ENCODE results near the gene TYK2. TPM values are rescaled to one million over a fixed set of nuclear protein-coding genes. Genes with fewer than 3 reads are reported as not detected.

The TYK2 gene
- total and polyA plus RNA-seq, 2 of the 4 experiments (the other 2 are of a cell fraction): 40.9 to 97.9 TPM

- ATAC-seq (ENCODE audit: low read depth): no peak
- Histone ChIP-seq H3K4me2 (ENCODE audit: low read depth, low read length) (no peak overlapping the region), H3K4me3 (ENCODE audit: insufficient read depth, low read depth, low read length) (no peak overlapping the region), H3K27ac (ENCODE audit: insufficient read depth, low read length) (no peak overlapping the region), H3K36me3 (ENCODE audit: control insufficient read depth, insufficient read depth, low read length) (peaks cover 70% of the 10 kb centered on the region), H4K8ac (ENCODE audit: low read depth in 2 of 2, low read length in 2 of 2) (no peak overlapping the region), H3K56ac (ENCODE audit: extremely low read depth, insufficient read depth, low read length) (no peak overlapping the region), H3K9ac (ENCODE audit: low read depth, low read length) (no peak overlapping the region), H3K9me3 (ENCODE audit: control insufficient read depth, insufficient read depth, low read length) (no peaks in the 10 kb centered on the region), H4K91ac (ENCODE audit: insufficient read depth, low read depth, low read length) (no peak overlapping the region), H2AK9ac (replicated peaks; ENCODE audit: low read depth, low read length, poor library complexity) (no peak overlapping the region), H3K4me1 (ENCODE audit: control insufficient read depth, insufficient read depth, low read length) (no peaks in the 10 kb centered on the region), H2BK5ac (ENCODE audit: low read depth, low read length, poor library complexity, severe bottlenecking) (no peak overlapping the region), H3K23ac (ENCODE audit: low read depth, low read length) (no peak overlapping the region), H2AK5ac (ENCODE audit: low read depth, low read length) (no peak overlapping the region), H3K79me1 (ENCODE audit: low read depth in 1 of 2, low read length in 2 of 2) (peaks cover 8 to 11% of the 10 kb centered on the region in 2 experiments; a peak in 3 of 4 replicates), H2BK120ac (ENCODE audit: low read depth, low read length) (no peak overlapping the region), H4K5ac (ENCODE audit: low read depth, low read length) (no peak overlapping the region), H3K18ac (ENCODE audit: low read depth, low read length) (no peak overlapping the region), H3K9me1 (ENCODE audit: insufficient read depth, low read length) (no peaks in the 10 kb centered on the region), H4K20me1 (ENCODE audit: insufficient read depth, low read length) (peaks cover 9% of the 10 kb centered on the region; the same call in 1 of the 2 replicates), H2BK15ac (ENCODE audit: low read depth, low read length) (no peak overlapping the region), H2BK20ac (ENCODE audit: low read depth, low read length) (no peak overlapping the region), H3K14ac (replicated peaks; ENCODE audit: low read depth, low read length) (no peak overlapping the region), H3K4ac (ENCODE audit: low read depth, low read length) (no peak overlapping the region), H2AFZ (replicated peaks; ENCODE audit: low read length, poor library complexity) (no peak overlapping the region), H3K27me3 (ENCODE audit: control insufficient read depth, insufficient read depth, low read length) (no peaks in the 10 kb centered on the region)
- dilution Hi-C loops (cut with HindIII; ENCODE audit: low sequenced_read_pairs, unreplicated experiment) (no loop called here), in situ Hi-C loops (cut with MboI; ENCODE audit: low sequenced_read_pairs) (no loop called here), intact Hi-C loops (cut with micrococcal nuclease) (no loop called here)
- ChIA-PET POLR2A (ENCODE audit: unreplicated experiment) (interaction anchor here (0.6 kb wide), 1 partner anchor 1766 kb away, joined by 20 read pairs; no protein-coding TSS in a partner anchor), CTCF (no interaction called here)
- TF ChIP-seq FOS (IDR thresholded peaks at IDR 0.05; ENCODE audit: low read depth, low read length) (no peak), MXI1 (IDR thresholded peaks at IDR 0.05; ENCODE audit: borderline replicate concordance, low read depth, low read length) (no peak), CHD1 (IDR thresholded peaks at IDR 0.05; ENCODE audit: low read depth, low read length) (no peak), CEBPB (IDR thresholded peaks at IDR 0.05; ENCODE audit: low read depth, low read length) (no peak), MAZ (IDR thresholded peaks at IDR 0.05; ENCODE audit: borderline replicate concordance, low read depth, low read length) (no peak), MAFK (IDR thresholded peaks at IDR 0.05; ENCODE audit: low read depth, low read length) (no peak), POLR2A (IDR thresholded peaks at IDR 0.05; ENCODE audit: low read depth, low read length) (no peak), RFX5 (IDR thresholded peaks at IDR 0.05; ENCODE audit: low read depth, low read length) (no peak), RCOR1 (IDR thresholded peaks at IDR 0.05; ENCODE audit: insufficient replicate concordance, low read length) (no peak), BHLHE40 (IDR thresholded peaks at IDR 0.05; ENCODE audit: low read depth, low read length) (no peak), USF2 (IDR thresholded peaks at IDR 0.05; ENCODE audit: low read depth, low read length) (no peak), NFE2L2 (IDR thresholded peaks at IDR 0.05; ENCODE audit: low read depth, low read length) (no peak), RAD21 (IDR thresholded peaks at IDR 0.05; ENCODE audit: low read length) (no peak), SMC3 (IDR thresholded peaks at IDR 0.05; ENCODE audit: low read depth, low read length) (no peak)
- TF ChIP-seq, protein P1, sequence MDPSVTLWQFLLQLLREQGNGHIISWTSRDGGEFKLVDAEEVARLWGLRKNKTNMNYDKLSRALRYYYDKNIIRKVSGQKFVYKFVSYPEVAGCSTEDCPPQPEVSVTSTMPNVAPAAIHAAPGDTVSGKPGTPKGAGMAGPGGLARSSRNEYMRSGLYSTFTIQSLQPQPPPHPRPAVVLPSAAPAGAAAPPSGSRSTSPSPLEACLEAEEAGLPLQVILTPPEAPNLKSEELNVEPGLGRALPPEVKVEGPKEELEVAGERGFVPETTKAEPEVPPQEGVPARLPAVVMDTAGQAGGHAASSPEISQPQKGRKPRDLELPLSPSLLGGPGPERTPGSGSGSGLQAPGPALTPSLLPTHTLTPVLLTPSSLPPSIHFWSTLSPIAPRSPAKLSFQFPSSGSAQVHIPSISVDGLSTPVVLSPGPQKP (IDR thresholded peaks at IDR 0.05; ENCODE audit: borderline replicate concordance, low read depth, low read length): no peak
- BruUV-seq (replicated peaks): no TSS peak
- WGBS, 2 experiments (ENCODE audit: extremely low coverage in 2 of 2, insufficient read length in 1 of 2): 94% methylated on average over 5 of the region's 11 CpGs; no CpG with 5 or more reads in 1 of the 2 experiments
- DNase-seq: no peak
These were observed 59.0 kb downstream of the TYK2 start for GRCh38 chr19:10321417-10321797.

Measured in IMR-90 (cell line).